SK-N-SH (cell line): ENCODE data around the gene PSMD1.

Experiments
- CHD2 ChIP-seq: fragments of 150-350 bp; IDR thresholded peaks from 2 replicates; pipeline ENCODE4 v1.6.1; 2018; ENCODE audit warnings: low read length; ENCODE audit not compliant: partially characterized antibody
- CTCF ChIP-seq: fragments of 200-600 bp; sonication (generic); IDR thresholded peaks from 2 replicates; pipeline ENCODE4 v1.6.1; 2017; ENCODE audit warnings: antibody characterized with exemption, mild to moderate bottlenecking, moderate library complexity
- GABPA ChIP-seq: IDR thresholded peaks from 2 replicates; pipeline ENCODE4 v1.4.0; 2012; ENCODE audit warnings: low read depth, mild to moderate bottlenecking
- MAX ChIP-seq: IDR thresholded peaks from 2 replicates; pipeline ENCODE4 v1.4.0; 2012; ENCODE audit warnings: low read depth
- MXI1 ChIP-seq: IDR thresholded peaks from 2 replicates; pipeline ENCODE4 v1.6.1; 2012; ENCODE audit warnings: mild to moderate bottlenecking, low read depth, low read length, improper control_type of control experiment
- NFIC ChIP-seq: IDR thresholded peaks from 2 replicates; pipeline ENCODE4 v1.4.0; 2012; ENCODE audit warnings: borderline replicate concordance
- RCOR1 ChIP-seq: fragments of 150-350 bp; IDR thresholded peaks from 2 replicates; pipeline ENCODE4 v1.6.1; 2017; ENCODE audit warnings: antibody characterized with exemption, low read length
- RFX5 ChIP-seq: IDR thresholded peaks from 2 replicates; pipeline ENCODE4 v1.6.1; 2012; ENCODE audit warnings: mild to moderate bottlenecking, improper control_type of control experiment, low read length
- SMC3 ChIP-seq: IDR thresholded peaks from 2 replicates; pipeline ENCODE4 v1.6.1; 2012; ENCODE audit warnings: low read depth, low read length, improper control_type of control experiment
- TEAD4 ChIP-seq: IDR thresholded peaks from 2 replicates; pipeline ENCODE4 v1.4.0; 2012; ENCODE audit warnings: mild to moderate bottlenecking, borderline replicate concordance; ENCODE audit not compliant: insufficient read depth
- USF1 ChIP-seq: IDR thresholded peaks from 2 replicates; pipeline ENCODE4 v1.4.0; 2012; ENCODE audit warnings: low read depth, borderline replicate concordance
- USF2 ChIP-seq: fragments of 150-350 bp; IDR thresholded peaks from 2 replicates; pipeline ENCODE4 v1.6.1; 2017; ENCODE audit warnings: antibody characterized with exemption, low read length, low read depth, borderline replicate concordance

- no peak for TF ChIP-seq RCOR1
- no peak for TF ChIP-seq MAX
- no peak for TF ChIP-seq CHD2
- no peak for TF ChIP-seq CTCF
- no peak for TF ChIP-seq USF2
- TF ChIP-seq USF1: no peak
- no peak for TF ChIP-seq TEAD4
- no peak for TF ChIP-seq GABPA
- TF ChIP-seq NFIC: no peak
- no peak for TF ChIP-seq SMC3
- TF ChIP-seq MXI1: no peak
- no peak for TF ChIP-seq RFX5
Observed at GRCh38 chr2:231204146-231204545, 147.5 kb downstream of the PSMD1 start.
